ENCODE measurements around the gene MCUB.

- no peak for TF ChIP-seq CTCF (IDR thresholded peaks at IDR 0.05; ENCODE audit: extremely low read depth in 1 of 2, insufficient read depth in 1 of 2, low read depth in 1 of 2, low read length in 2 of 2)
- TF ChIP-seq MYC (IDR thresholded peaks at IDR 0.05; ENCODE audit: low read depth, low read length): no peak
- TF ChIP-seq GATA2 (IDR thresholded peaks at IDR 0.05; ENCODE audit: insufficient read depth, insufficient read length, low read depth, low read length): no peak
- no peak for TF ChIP-seq POLR2A (IDR thresholded peaks at IDR 0.05; ENCODE audit: low read depth, low read length)
- TF ChIP-seq POLR2AphosphoS5 (IDR thresholded peaks at IDR 0.05; ENCODE audit: insufficient read depth, low read depth, low read length): no peak
- TF ChIP-seq EZH2 (IDR thresholded peaks at IDR 0.05; ENCODE audit: borderline replicate concordance, low read depth, low read length, severe bottlenecking): no peak
- no peak for TF ChIP-seq JUN (IDR thresholded peaks at IDR 0.05; ENCODE audit: borderline replicate concordance, insufficient read depth, insufficient read length, low read depth)
- no peak for TF ChIP-seq MAX (IDR thresholded peaks at IDR 0.05; ENCODE audit: insufficient read depth, insufficient read length)
Measured at GRCh38 chr4:109624536-109624935, 64.5 kb downstream of the MCUB start.

Measured in endothelial cell of umbilical vein (primary cell).